ENCODE results near the gene LRMDA. TPM values are rescaled to one million over a fixed set of nuclear protein-coding genes. Genes with fewer than 3 reads are reported as not detected.

The LRMDA gene
- total and polyA plus RNA-seq, 2 of the 13 experiments (the other 11 are each of a cell fraction or from before 2014, with no cell fraction given) = 13.4 to 22.0 TPM

DNA sequence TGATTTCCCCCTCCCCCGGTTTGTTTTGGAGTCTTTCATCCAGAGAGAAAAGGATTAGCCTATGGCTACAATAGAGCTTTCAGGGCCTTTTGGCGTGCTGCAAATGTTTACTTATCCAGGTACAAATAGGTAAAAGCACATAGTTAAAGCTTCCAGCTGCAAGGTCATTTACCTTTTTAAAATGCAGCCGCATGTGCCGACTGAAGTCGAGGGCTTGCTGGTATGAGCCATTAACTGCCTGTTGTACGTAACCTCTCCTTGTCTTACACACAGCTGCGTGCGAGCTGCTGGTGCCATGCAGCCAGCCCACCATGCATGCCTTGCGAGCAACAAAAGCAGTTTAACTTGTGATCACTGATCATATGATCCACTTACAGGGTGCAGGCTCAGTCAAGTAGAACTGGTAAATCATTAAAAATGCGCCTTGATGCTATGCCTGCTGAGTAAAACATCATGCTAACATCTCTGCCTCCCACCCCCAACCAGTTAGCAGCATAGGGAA is 866.4 kb downstream of the LRMDA start (continued):
- TF ChIP-seq ZNF652 (CRISPR knock-in tag; IDR thresholded peaks at IDR 0.05; ENCODE audit: borderline replicate concordance, low read depth) = peak; percentile 56; the same call in 1 of the 2 replicates
- TF ChIP-seq, protein P1, sequence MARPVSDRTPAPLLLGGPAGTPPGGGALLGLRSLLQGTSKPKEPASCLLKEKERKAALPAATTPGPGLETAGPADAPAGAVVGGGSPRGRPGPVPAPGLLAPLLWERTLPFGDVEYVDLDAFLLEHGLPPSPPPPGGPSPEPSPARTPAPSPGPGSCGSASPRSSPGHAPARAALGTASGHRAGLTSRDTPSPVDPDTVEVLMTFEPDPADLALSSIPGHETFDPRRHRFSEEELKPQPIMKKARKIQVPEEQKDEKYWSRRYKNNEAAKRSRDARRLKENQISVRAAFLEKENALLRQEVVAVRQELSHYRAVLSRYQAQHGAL (CRISPR knock-in tag; IDR thresholded peaks at IDR 0.05; ENCODE audit: not compliant biosample characterization) = no peak
- 0 out of 2 replicates have a peak, but pooled peaks have one; percentile 53 for TF ChIP-seq NFKB2 (CRISPR knock-in tag; IDR thresholded peaks at IDR 0.05; ENCODE audit: borderline replicate concordance)
- no peak for TF ChIP-seq ZNF605 (CRISPR knock-in tag; IDR thresholded peaks at IDR 0.05)
- 0 out of 2 replicates have a peak, but pooled peaks have one; percentile 37 for TF ChIP-seq ZNF772 (CRISPR knock-in tag; IDR thresholded peaks at IDR 0.05)
- TF ChIP-seq JUN (CRISPR knock-in tag; IDR thresholded peaks at IDR 0.05) = 0 out of 2 replicates have a peak, but pooled peaks have one; percentile 56
- no peak for TF ChIP-seq KDM4B (CRISPR knock-in tag; IDR thresholded peaks at IDR 0.05)
- TF ChIP-seq, protein P2, sequence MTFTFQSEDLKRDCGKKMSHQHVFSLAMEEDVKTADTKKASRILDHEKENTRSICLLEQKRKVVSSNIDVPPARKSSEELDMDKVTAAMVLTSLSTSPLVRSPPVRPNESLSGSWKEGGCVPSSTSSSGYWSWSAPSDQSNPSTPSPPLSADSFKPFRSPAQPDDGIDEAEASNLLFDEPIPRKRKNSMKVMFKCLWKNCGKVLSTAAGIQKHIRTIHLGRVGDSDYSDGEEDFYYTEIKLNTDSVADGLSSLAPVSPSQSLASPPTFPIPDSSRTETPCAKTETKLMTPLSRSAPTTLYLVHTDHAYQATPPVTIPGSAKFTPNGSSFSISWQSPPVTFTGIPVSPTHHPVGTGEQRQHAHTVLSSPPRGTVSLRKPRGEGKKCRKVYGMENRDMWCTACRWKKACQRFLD (CRISPR knock-in tag; IDR thresholded peaks at IDR 0.05; ENCODE audit: borderline replicate concordance) = no peak
- TF ChIP-seq FOXK1 (CRISPR knock-in tag; IDR thresholded peaks at IDR 0.05; ENCODE audit: borderline replicate concordance, low read depth) = no peak
- TF ChIP-seq, protein P3, sequence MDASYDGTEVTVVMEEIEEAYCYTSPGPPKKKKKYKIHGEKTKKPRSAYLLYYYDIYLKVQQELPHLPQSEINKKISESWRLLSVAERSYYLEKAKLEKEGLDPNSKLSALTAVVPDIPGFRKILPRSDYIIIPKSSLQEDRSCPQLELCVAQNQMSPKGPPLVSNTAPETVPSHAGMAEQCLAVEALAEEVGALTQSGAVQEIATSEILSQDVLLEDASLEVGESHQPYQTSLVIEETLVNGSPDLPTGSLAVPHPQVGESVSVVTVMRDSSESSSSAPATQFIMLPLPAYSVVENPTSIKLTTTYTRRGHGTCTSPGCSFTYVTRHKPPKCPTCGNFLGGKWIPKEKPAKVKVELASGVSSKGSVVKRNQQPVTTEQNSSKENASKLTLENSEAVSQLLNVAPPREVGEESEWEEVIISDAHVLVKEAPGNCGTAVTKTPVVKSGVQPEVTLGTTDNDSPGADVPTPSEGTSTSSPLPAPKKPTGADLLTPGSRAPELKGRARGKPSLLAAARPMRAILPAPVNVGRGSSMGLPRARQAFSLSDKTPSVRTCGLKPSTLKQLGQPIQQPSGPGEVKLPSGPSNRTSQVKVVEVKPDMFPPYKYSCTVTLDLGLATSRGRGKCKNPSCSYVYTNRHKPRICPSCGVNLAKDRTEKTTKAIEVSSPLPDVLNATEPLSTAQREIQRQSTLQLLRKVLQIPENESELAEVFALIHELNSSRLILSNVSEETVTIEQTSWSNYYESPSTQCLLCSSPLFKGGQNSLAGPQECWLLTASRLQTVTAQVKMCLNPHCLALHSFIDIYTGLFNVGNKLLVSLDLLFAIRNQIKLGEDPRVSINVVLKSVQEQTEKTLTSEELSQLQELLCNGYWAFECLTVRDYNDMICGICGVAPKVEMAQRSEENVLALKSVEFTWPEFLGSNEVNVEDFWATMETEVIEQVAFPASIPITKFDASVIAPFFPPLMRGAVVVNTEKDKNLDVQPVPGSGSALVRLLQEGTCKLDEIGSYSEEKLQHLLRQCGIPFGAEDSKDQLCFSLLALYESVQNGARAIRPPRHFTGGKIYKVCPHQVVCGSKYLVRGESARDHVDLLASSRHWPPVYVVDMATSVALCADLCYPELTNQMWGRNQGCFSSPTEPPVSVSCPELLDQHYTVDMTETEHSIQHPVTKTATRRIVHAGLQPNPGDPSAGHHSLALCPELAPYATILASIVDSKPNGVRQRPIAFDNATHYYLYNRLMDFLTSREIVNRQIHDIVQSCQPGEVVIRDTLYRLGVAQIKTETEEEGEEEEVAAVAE (CRISPR knock-in tag; IDR thresholded peaks at IDR 0.05; ENCODE audit: borderline replicate concordance) = no peak
- TF ChIP-seq POGZ (CRISPR knock-in tag; IDR thresholded peaks at IDR 0.05) = peak; percentile 56
- no peak for TF ChIP-seq POLR2G (IDR thresholded peaks at IDR 0.05; ENCODE audit: low read depth, low read length)
- no peak for TF ChIP-seq TAF15 (IDR thresholded peaks at IDR 0.05; ENCODE audit: low read depth, low read length, poor library complexity, severe bottlenecking)
- 0 out of 2 replicates have a peak, but pooled peaks have one; percentile 44 for TF ChIP-seq ZMAT3 (CRISPR knock-in tag; conservative IDR thresholded peaks at IDR 0.05)
- no peak for TF ChIP-seq ATF1 (CRISPR knock-in tag; IDR thresholded peaks at IDR 0.05)
- TF ChIP-seq, protein P4, sequence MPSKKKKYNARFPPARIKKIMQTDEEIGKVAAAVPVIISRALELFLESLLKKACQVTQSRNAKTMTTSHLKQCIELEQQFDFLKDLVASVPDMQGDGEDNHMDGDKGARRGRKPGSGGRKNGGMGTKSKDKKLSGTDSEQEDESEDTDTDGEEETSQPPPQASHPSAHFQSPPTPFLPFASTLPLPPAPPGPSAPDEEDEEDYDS (CRISPR knock-in tag; IDR thresholded peaks at IDR 0.05) = peak; percentile 31; the same call in 1 of the 2 replicates
- no peak for TF ChIP-seq ATRX (CRISPR knock-in tag; IDR thresholded peaks at IDR 0.05; ENCODE audit: borderline replicate concordance)
- TF ChIP-seq ZFP36L2 (CRISPR knock-in tag; IDR thresholded peaks at IDR 0.05) = no peak
- TF ChIP-seq MXI1 (IDR thresholded peaks at IDR 0.05; ENCODE audit: borderline replicate concordance, low read depth, low read length) = no peak
- TF ChIP-seq, protein P5, sequence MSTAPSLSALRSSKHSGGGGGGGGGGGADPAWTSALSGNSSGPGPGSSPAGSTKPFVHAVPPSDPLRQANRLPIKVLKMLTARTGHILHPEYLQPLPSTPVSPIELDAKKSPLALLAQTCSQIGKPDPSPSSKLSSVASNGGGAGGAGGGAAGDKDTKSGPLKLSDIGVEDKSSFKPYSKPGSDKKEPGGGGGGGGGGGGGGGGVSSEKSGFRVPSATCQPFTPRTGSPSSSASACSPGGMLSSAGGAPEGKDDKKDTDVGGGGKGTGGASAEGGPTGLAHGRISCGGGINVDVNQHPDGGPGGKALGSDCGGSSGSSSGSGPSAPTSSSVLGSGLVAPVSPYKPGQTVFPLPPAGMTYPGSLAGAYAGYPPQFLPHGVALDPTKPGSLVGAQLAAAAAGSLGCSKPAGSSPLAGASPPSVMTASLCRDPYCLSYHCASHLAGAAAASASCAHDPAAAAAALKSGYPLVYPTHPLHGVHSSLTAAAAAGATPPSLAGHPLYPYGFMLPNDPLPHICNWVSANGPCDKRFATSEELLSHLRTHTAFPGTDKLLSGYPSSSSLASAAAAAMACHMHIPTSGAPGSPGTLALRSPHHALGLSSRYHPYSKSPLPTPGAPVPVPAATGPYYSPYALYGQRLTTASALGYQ (CRISPR knock-in tag; IDR thresholded peaks at IDR 0.05) = peak; percentile 54; the same call in 1 of the 2 replicates
- TF ChIP-seq, protein P6, sequence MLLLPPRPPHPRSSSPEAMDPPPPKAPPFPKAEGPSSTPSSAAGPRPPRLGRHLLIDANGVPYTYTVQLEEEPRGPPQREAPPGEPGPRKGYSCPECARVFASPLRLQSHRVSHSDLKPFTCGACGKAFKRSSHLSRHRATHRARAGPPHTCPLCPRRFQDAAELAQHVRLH (CRISPR knock-in tag; IDR thresholded peaks at IDR 0.05; ENCODE audit: borderline replicate concordance, low read depth) = peak; percentile 44; the same call in 1 of the 2 replicates

Measured in HepG2 (cell line).